Keratinocyte (primary cell): ENCODE measurements around the gene SLC25A47.

Experiments
- EZH2 ChIP-seq: IDR thresholded peaks from one replicate; pipeline ENCODE4 v1.6.1; 2012; ENCODE audit warnings: inconsistent platforms, mild to moderate bottlenecking, low read length, moderate library complexity
- TF ChIP-seq, protein P1 (sequence below), 3 experiments: IDR thresholded peaks in 1 of 3; conservative IDR thresholded peaks in 1 of 3; optimal IDR thresholded peaks in 1 of 3; 2 replicates in 2 of 3; 3 replicates in 1 of 3; pipeline versions ENCODE3 to v1.5.1; 2011; ENCODE audit warnings: low read length in 3 of 3, mild to moderate bottlenecking in 3 of 3, moderate library complexity in 2 of 3, control low read depth in 1 of 3, inconsistent platforms in 1 of 3; ENCODE audit not compliant: insufficient read depth in 2 of 3; ENCODE audit errors: extremely low read depth in 1 of 3

DNA sequence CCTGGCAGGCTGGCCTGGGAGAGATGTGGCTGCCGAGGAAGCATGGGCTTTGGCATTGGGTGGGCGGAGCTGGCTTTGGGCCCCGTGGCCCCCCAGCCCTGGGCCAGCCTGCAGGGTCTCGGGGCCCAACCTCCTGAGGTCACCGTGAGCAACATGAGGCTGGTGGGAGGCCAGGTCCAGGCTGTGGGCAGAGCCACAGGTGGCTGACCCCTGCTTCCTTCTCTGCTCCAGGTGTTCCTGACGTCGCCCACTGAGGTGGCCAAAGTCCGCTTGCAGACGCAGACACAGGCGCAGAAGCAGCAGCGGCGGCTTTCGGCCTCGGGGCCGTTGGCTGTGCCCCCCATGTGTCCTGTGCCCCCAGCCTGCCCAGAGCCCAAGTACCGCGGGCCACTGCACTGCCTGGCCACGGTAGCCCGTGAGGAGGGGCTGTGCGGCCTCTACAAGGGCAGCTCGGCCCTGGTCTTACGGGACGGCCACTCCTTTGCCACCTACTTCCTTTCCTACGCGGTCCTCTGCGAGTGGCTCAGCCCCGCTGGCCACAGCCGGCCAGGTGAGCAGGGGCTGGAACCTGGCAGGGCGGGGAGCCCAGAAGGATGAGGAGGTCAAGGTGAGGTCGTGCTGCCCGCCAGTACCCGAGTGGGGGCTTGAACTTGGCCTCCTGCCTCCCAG lies 5.5 kb downstream of the SLC25A47 start:
- no peak for TF ChIP-seq EZH2
- TF ChIP-seq, protein P1, sequence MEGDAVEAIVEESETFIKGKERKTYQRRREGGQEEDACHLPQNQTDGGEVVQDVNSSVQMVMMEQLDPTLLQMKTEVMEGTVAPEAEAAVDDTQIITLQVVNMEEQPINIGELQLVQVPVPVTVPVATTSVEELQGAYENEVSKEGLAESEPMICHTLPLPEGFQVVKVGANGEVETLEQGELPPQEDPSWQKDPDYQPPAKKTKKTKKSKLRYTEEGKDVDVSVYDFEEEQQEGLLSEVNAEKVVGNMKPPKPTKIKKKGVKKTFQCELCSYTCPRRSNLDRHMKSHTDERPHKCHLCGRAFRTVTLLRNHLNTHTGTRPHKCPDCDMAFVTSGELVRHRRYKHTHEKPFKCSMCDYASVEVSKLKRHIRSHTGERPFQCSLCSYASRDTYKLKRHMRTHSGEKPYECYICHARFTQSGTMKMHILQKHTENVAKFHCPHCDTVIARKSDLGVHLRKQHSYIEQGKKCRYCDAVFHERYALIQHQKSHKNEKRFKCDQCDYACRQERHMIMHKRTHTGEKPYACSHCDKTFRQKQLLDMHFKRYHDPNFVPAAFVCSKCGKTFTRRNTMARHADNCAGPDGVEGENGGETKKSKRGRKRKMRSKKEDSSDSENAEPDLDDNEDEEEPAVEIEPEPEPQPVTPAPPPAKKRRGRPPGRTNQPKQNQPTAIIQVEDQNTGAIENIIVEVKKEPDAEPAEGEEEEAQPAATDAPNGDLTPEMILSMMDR (optimal IDR thresholded peaks at IDR 0.05 in 1 of 3, IDR thresholded peaks at IDR 0.05 in 1 of 3, conservative IDR thresholded peaks at IDR 0.05 in 1 of 3; ENCODE audit: extremely low read depth in 1 of 3, insufficient read depth in 2 of 3, low read length in 3 of 3): no peak
